ENCODE data around the gene MKNK1.

GRCh38 chr1:46637444-46638083, 33.5 kb upstream of the MKNK1 start:
- TF ChIP-seq POLR2A (IDR thresholded peaks at IDR 0.05; ENCODE audit: low read depth, low read length) = no peak
- no peak for TF ChIP-seq POLR2AphosphoS5 (IDR thresholded peaks at IDR 0.05; ENCODE audit: low read depth, low read length)
